Measurements from ENCODE around the gene HPCA. TPM values are rescaled to one million over a fixed set of nuclear protein-coding genes. Genes with fewer than 3 reads are reported as not detected.

Gene HPCA
- total and polyA plus RNA-seq, 4 donors: 0.51 to 0.90 TPM; not detected in 2

GRCh38 chr1:32927441-32927840, 41.1 kb downstream of the HPCA start:
- H3K4me3 ChIP-seq (ENCODE audit: low read length in 2 of 2): no peak overlapping the region
- H3K36me3 ChIP-seq (ENCODE audit: control insufficient read depth in 1 of 2, insufficient read depth in 2 of 2, low read length in 1 of 2): no peaks in the 10 kb centered on the region
- H3K27ac ChIP-seq (ENCODE audit: low read depth in 1 of 2, low read length in 2 of 2): no peak overlapping the region
- 94 to 98% methylated on average over 2 of the region's 2 CpGs for WGBS, 2 donors
- no peaks in the 10 kb centered on the region for H3K4me1 ChIP-seq (ENCODE audit: control insufficient read depth in 1 of 2, insufficient read depth in 2 of 2, low read length in 2 of 2)
- DNase-seq: no peak
- H3K9me3 ChIP-seq (ENCODE audit: control insufficient read depth, low read length): no peaks in the 10 kb centered on the region
- H3K27me3 ChIP-seq (ENCODE audit: control insufficient read depth in 1 of 2, insufficient read depth in 2 of 2, low read length in 1 of 2): no peaks in the 10 kb centered on the region
- ATAC-seq (ENCODE audit: low FRiP score): no peak
- intact Hi-C loops (cut with DNase I): no loop called here

- H3K9me3 ChIP-seq (ENCODE audit: control insufficient read depth, low read length): no peaks in the 10 kb centered on the region
- intact Hi-C loops (cut with DNase I): no loop called here
- H3K36me3 ChIP-seq (ENCODE audit: control insufficient read depth in 1 of 2, insufficient read depth in 2 of 2, low read length in 1 of 2): no peaks in the 10 kb centered on the region
- ATAC-seq (ENCODE audit: low FRiP score) (no peak), DNase-seq (no peak)
- WGBS, 2 donors: 94% methylated on average over 2 of the region's 2 CpGs
- no peak overlapping the region for H3K4me3 ChIP-seq (ENCODE audit: low read length in 2 of 2)
- no peaks in the 10 kb centered on the region for H3K27me3 ChIP-seq (ENCODE audit: control insufficient read depth in 1 of 2, insufficient read depth in 2 of 2, low read length in 1 of 2)
- H3K27ac ChIP-seq (ENCODE audit: low read depth in 1 of 2, low read length in 2 of 2): no peak overlapping the region
- no peaks in the 10 kb centered on the region for H3K4me1 ChIP-seq (ENCODE audit: control insufficient read depth in 1 of 2, insufficient read depth in 2 of 2, low read length in 2 of 2)
Observed at GRCh38 chr1:32928285-32928684, 42.0 kb downstream of the HPCA start.

- Histone ChIP-seq H3K4me3 (ENCODE audit: low read length in 2 of 2) (no peak overlapping the region), H3K27me3 (ENCODE audit: control insufficient read depth in 1 of 2, insufficient read depth in 2 of 2, low read length in 1 of 2) (no peaks in the 10 kb centered on the region), H3K27ac (ENCODE audit: low read depth in 1 of 2, low read length in 2 of 2) (no peak overlapping the region), H3K36me3 (ENCODE audit: control insufficient read depth in 1 of 2, insufficient read depth in 2 of 2, low read length in 1 of 2) (no peaks in the 10 kb centered on the region), H3K9me3 (ENCODE audit: control insufficient read depth, low read length) (no peaks in the 10 kb centered on the region), H3K4me1 (ENCODE audit: control insufficient read depth in 1 of 2, insufficient read depth in 2 of 2, low read length in 2 of 2) (no peaks in the 10 kb centered on the region)
- WGBS, 2 donors: 92 to 94% methylated on average over 8 of the region's 8 CpGs
- no peak for ATAC-seq (ENCODE audit: low FRiP score)
- intact Hi-C loops (cut with DNase I): no loop called here
- no peak for DNase-seq
Observed at GRCh38 chr1:32928715-32929114, 42.4 kb downstream of the HPCA start.

GRCh38 chr1:32929366-32929765, 43.1 kb downstream of the HPCA start:
- no peak overlapping the region for H3K27ac ChIP-seq (ENCODE audit: low read depth in 1 of 2, low read length in 2 of 2)
- H3K4me1 ChIP-seq (ENCODE audit: control insufficient read depth in 1 of 2, insufficient read depth in 2 of 2, low read length in 2 of 2): no peaks in the 10 kb centered on the region
- H3K4me3 ChIP-seq (ENCODE audit: low read length in 2 of 2): no peak overlapping the region
- DNase-seq: no peak
- H3K36me3 ChIP-seq (ENCODE audit: control insufficient read depth in 1 of 2, insufficient read depth in 2 of 2, low read length in 1 of 2): no peaks in the 10 kb centered on the region
- WGBS, 2 donors: 48 to 60% methylated on average over 2 of the region's 2 CpGs
- H3K27me3 ChIP-seq (ENCODE audit: control insufficient read depth in 1 of 2, insufficient read depth in 2 of 2, low read length in 1 of 2): no peaks in the 10 kb centered on the region
- ATAC-seq (ENCODE audit: low FRiP score): no peak
- H3K9me3 ChIP-seq (ENCODE audit: control insufficient read depth, low read length): no peaks in the 10 kb centered on the region
- intact Hi-C loops (cut with DNase I): no loop called here

- Histone ChIP-seq H3K27me3 (ENCODE audit: control insufficient read depth in 1 of 2, insufficient read depth in 2 of 2, low read length in 1 of 2) (no peaks in the 10 kb centered on the region), H3K27ac (ENCODE audit: low read depth in 1 of 2, low read length in 2 of 2) (no peak overlapping the region), H3K36me3 (ENCODE audit: control insufficient read depth in 1 of 2, insufficient read depth in 2 of 2, low read length in 1 of 2) (peaks cover 0 to 2% of the 10 kb centered on the region in 2 donors), H3K4me1 (ENCODE audit: control insufficient read depth in 1 of 2, insufficient read depth in 2 of 2, low read length in 2 of 2) (no peaks in the 10 kb centered on the region), H3K4me3 (ENCODE audit: low read length in 2 of 2) (no peak overlapping the region), H3K9me3 (ENCODE audit: control insufficient read depth, low read length) (no peaks in the 10 kb centered on the region)
- ATAC-seq (ENCODE audit: low FRiP score): no peak
- WGBS, 2 donors: 89 to 90% methylated on average over 1 of the region's 1 CpG
- no peak for DNase-seq
- intact Hi-C loops (cut with DNase I): loop anchor here (2.0 to 10.0 kb wide), 5 partner anchors 103 to 153 kb away; partner anchors contain the start of genes AZIN2 (in 2 of the 2) and AK2 (in 1 of the 2)
Observed at GRCh38 chr1:32931760-32932159, 45.5 kb downstream of the HPCA start.

- Histone ChIP-seq H3K27ac (ENCODE audit: low read depth in 1 of 2, low read length in 2 of 2) (no peak overlapping the region), H3K27me3 (ENCODE audit: control insufficient read depth in 1 of 2, insufficient read depth in 2 of 2, low read length in 1 of 2) (no peaks in the 10 kb centered on the region), H3K4me3 (ENCODE audit: low read length in 2 of 2) (no peak overlapping the region), H3K4me1 (ENCODE audit: control insufficient read depth in 1 of 2, insufficient read depth in 2 of 2, low read length in 2 of 2) (no peaks in the 10 kb centered on the region), H3K9me3 (ENCODE audit: control insufficient read depth, low read length) (no peaks in the 10 kb centered on the region), H3K36me3 (ENCODE audit: control insufficient read depth in 1 of 2, insufficient read depth in 2 of 2, low read length in 1 of 2) (peaks cover 0 to 2% of the 10 kb centered on the region in 2 donors)
- intact Hi-C loops (cut with DNase I): loop anchor here (2.0 to 10.0 kb wide), 6 partner anchors 73 to 151 kb away; partner anchors contain the start of genes AZIN2 (in 2 of the 2) and AK2 (in 1 of the 2)
- 11 to 20% methylated on average over 3 of the region's 3 CpGs for WGBS, 2 donors
- DNase-seq: no peak
- peak; percentile 40 for ATAC-seq (ENCODE audit: low FRiP score)
Observed at GRCh38 chr1:32933742-32934322, 47.5 kb downstream of the HPCA start.

- Histone ChIP-seq H3K36me3 (ENCODE audit: control insufficient read depth in 1 of 2, insufficient read depth in 2 of 2, low read length in 1 of 2) (peaks cover 2 to 3% of the 10 kb centered on the region in 2 donors), H3K27ac (ENCODE audit: low read depth in 1 of 2, low read length in 2 of 2) (no peak overlapping the region), H3K4me3 (ENCODE audit: low read length in 2 of 2) (no peak overlapping the region), H3K27me3 (ENCODE audit: control insufficient read depth in 1 of 2, insufficient read depth in 2 of 2, low read length in 1 of 2) (no peaks in the 10 kb centered on the region), H3K9me3 (ENCODE audit: control insufficient read depth, low read length) (no peaks in the 10 kb centered on the region), H3K4me1 (ENCODE audit: control insufficient read depth in 1 of 2, insufficient read depth in 2 of 2, low read length in 2 of 2) (no peaks in the 10 kb centered on the region)
- no peak for DNase-seq
- intact Hi-C loops (cut with DNase I): loop anchor here (2.0 to 10.0 kb wide), 4 partner anchors 72 to 150 kb away; partner anchors contain the start of genes AZIN2 (in 2 of the 2) and AK2 (in 1 of the 2)
- 87 to 89% methylated on average over 10 of the region's 10 CpGs for WGBS, 2 donors
- ATAC-seq (ENCODE audit: low FRiP score): no peak
Observed at GRCh38 chr1:32934535-32934934, 48.2 kb downstream of the HPCA start.

- Histone ChIP-seq H3K27me3 (ENCODE audit: control insufficient read depth in 1 of 2, insufficient read depth in 2 of 2, low read length in 1 of 2) (no peaks in the 10 kb centered on the region), H3K36me3 (ENCODE audit: control insufficient read depth in 1 of 2, insufficient read depth in 2 of 2, low read length in 1 of 2) (peaks cover 2 to 4% of the 10 kb centered on the region in 2 donors), H3K27ac (ENCODE audit: low read depth in 1 of 2, low read length in 2 of 2) (no peak overlapping the region), H3K4me1 (ENCODE audit: control insufficient read depth in 1 of 2, insufficient read depth in 2 of 2, low read length in 2 of 2) (no peaks in the 10 kb centered on the region), H3K9me3 (ENCODE audit: control insufficient read depth, low read length) (no peaks in the 10 kb centered on the region), H3K4me3 (ENCODE audit: low read length in 2 of 2) (no peak overlapping the region)
- 89 to 90% methylated on average over 4 of the region's 4 CpGs for WGBS, 2 donors
- intact Hi-C loops (cut with DNase I): loop anchor here in 1 of 2 donors (5.0 to 10.0 kb wide), 3 partner anchors 70 to 148 kb away; partner anchors contain the start of genes AK2 and AZIN2
- DNase-seq (no peak), ATAC-seq (ENCODE audit: low FRiP score) (no peak)
Observed at GRCh38 chr1:32937061-32937460, 50.8 kb downstream of the HPCA start.
